Measurements from ENCODE around the gene NSUN6. TPM values are rescaled to one million over a fixed set of nuclear protein-coding genes. Genes with fewer than 3 reads are reported as not detected.

Gene NSUN6
- total and polyA plus RNA-seq, 2 experiments from 2014 or later = 4.1 to 5.4 TPM

DNA sequence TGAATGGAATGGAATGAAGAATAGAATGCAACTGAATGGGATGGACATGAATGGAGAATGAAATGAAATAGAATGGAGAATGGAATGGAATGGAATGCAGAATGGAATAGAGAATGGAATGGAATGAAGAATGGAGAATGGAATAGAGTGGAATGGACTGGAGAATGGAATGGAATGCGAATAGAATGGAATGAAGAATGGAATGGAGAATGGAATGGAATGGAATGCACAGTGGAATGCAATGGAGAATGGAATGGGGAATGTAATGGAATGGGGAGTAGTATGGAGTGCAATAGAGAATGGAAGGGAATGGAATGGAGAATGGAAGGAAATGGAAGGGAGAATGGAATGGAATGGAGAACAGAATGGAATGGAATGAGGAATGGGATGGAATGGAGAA is 93.4 kb downstream of the NSUN6 start:
- H4K20me1 ChIP-seq (ENCODE audit: insufficient read depth) = no peaks in the 10 kb centered on the region
- WGBS, 2 experiments (ENCODE audit: low coverage in 1 of 2, low lambda C conversion rate in 2 of 2, missing lambda C conversion rate in 2 of 2) = 95 to 100% methylated on average over 1 of the region's 1 CpG
- H3K9me3 ChIP-seq (ENCODE audit: low read depth) = no peaks in the 10 kb centered on the region
- H3K27me3 ChIP-seq (replicated peaks; ENCODE audit: insufficient read depth) = no peaks in the 10 kb centered on the region
- no peak overlapping the region for H3K4me3 ChIP-seq
- TF ChIP-seq EZH2phosphoT487 (IDR thresholded peaks at IDR 0.05; ENCODE audit: insufficient read depth, low read depth) = no peak
- no peak for TF ChIP-seq EZH2 (IDR thresholded peaks at IDR 0.05; ENCODE audit: insufficient read depth, poor library complexity, severe bottlenecking)
- no peak overlapping the region for H3K27ac ChIP-seq
- no peaks in the 10 kb centered on the region for H3K79me2 ChIP-seq (ENCODE audit: insufficient read depth)
- no peak overlapping the region for H2AFZ ChIP-seq
- H3K4me1 ChIP-seq (ENCODE audit: insufficient read depth) = no peaks in the 10 kb centered on the region
- H3K4me2 ChIP-seq (ENCODE audit: unreplicated experiment) = no peak overlapping the region
- no peaks in the 10 kb centered on the region; the same call in 1 of the 2 replicates for H3F3A ChIP-seq (ENCODE audit: insufficient read depth)
- peaks cover 33% of the 10 kb centered on the region; the same call in 1 of the 2 replicates for H3K9me2 ChIP-seq (ENCODE audit: insufficient read depth)
- in situ Hi-C loops (cut with MboI) = no loop called here
- no peak for DNase-seq
- H3K9ac ChIP-seq = no peak overlapping the region
- H3K36me3 ChIP-seq (ENCODE audit: low read depth) = peaks cover 5% of the 10 kb centered on the region; the same call in 1 of the 2 replicates

DNA sequence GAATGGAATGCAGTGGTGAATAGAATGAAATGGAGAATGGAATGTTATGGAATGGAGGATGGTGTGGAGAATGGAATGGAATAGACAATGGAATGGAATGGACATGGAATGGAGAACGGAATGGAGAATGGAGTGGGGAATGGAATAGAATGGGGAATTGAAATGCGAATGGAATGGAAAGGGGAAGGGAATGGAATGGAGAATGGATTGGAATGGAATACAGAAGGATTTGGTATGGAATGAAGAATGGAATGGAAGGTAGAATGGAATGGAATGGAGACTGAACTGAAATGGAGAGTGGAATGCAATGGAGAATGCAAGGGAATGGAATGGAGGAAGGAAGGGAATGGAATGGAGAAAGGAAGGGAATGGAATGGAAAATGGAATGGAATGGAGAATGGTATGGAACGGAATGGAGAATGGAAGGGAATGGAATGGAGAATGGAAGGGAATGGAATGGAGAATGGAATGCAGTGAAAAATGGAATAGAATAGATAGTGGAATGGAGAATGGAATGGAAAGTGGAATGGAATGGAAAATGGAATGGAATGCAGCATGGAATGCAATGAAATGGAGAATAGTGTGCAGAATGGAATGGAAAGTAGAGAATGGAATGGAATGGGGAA is 94.8 kb downstream of the NSUN6 start:
- Histone ChIP-seq H3K27ac (no peak overlapping the region), H3K36me3 (ENCODE audit: low read depth) (peaks cover 5% of the 10 kb centered on the region; the same call in 1 of the 2 replicates), H3K9ac (no peak overlapping the region), H3K79me2 (ENCODE audit: insufficient read depth) (no peaks in the 10 kb centered on the region), H3K9me3 (ENCODE audit: low read depth) (no peaks in the 10 kb centered on the region), H3K9me2 (ENCODE audit: insufficient read depth) (peaks cover 37% of the 10 kb centered on the region; the same call in 1 of the 2 replicates), H3K4me2 (ENCODE audit: unreplicated experiment) (no peak overlapping the region), H3K4me3 (no peak overlapping the region), H4K20me1 (ENCODE audit: insufficient read depth) (no peaks in the 10 kb centered on the region), H3K27me3 (replicated peaks; ENCODE audit: insufficient read depth) (no peaks in the 10 kb centered on the region), H3F3A (ENCODE audit: insufficient read depth) (no peaks in the 10 kb centered on the region; the same call in 1 of the 2 replicates), H2AFZ (no peak overlapping the region), H3K4me1 (ENCODE audit: insufficient read depth) (no peaks in the 10 kb centered on the region)
- DNase-seq = no peak
- TF ChIP-seq EZH2 (IDR thresholded peaks at IDR 0.05; ENCODE audit: insufficient read depth, poor library complexity, severe bottlenecking) = no peak
- TF ChIP-seq EZH2phosphoT487 (IDR thresholded peaks at IDR 0.05; ENCODE audit: insufficient read depth, low read depth) = no peak
- 97% methylated on average over 3 of the region's 3 CpGs for WGBS, 2 experiments (ENCODE audit: low coverage in 1 of 2, low lambda C conversion rate in 2 of 2, missing lambda C conversion rate in 2 of 2)
- in situ Hi-C loops (cut with MboI) = no loop called here

DNA sequence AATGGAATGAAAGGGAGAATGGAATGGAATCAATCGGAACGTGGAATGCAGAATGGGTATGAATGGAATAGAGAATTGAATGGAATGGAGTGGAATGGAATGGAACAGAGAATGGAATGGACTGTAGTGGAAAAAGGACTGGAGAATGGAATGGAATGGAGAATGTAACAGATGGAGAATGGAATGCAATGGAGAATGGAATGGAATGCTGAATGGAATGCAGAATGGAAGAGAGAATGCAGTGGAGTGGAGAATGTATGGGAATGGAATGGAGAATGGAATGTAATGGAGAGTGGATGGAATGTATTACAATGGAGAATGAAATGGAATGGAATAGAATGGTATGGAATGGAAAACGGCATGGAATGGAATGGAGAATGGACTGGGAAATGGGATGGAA is 96.9 kb downstream of the NSUN6 start:
- Histone ChIP-seq H3K9me2 (ENCODE audit: insufficient read depth) (peaks cover 37% of the 10 kb centered on the region; the same call in 1 of the 2 replicates), H3K36me3 (ENCODE audit: low read depth) (peaks cover 5% of the 10 kb centered on the region; the same call in 1 of the 2 replicates), H3K4me1 (ENCODE audit: insufficient read depth) (no peaks in the 10 kb centered on the region), H3K27me3 (replicated peaks; ENCODE audit: insufficient read depth) (no peaks in the 10 kb centered on the region), H3K27ac (no peak overlapping the region), H3K4me2 (ENCODE audit: unreplicated experiment) (no peak overlapping the region), H3K4me3 (no peak overlapping the region), H3K9me3 (ENCODE audit: low read depth) (no peaks in the 10 kb centered on the region), H3F3A (ENCODE audit: insufficient read depth) (no peaks in the 10 kb centered on the region), H3K79me2 (ENCODE audit: insufficient read depth) (no peaks in the 10 kb centered on the region), H3K9ac (no peak overlapping the region), H4K20me1 (ENCODE audit: insufficient read depth) (no peaks in the 10 kb centered on the region), H2AFZ (no peak overlapping the region)
- no peak for DNase-seq
- in situ Hi-C loops (cut with MboI) = no loop called here
- TF ChIP-seq EZH2phosphoT487 (IDR thresholded peaks at IDR 0.05; ENCODE audit: insufficient read depth, low read depth) (no peak), EZH2 (IDR thresholded peaks at IDR 0.05; ENCODE audit: insufficient read depth, poor library complexity, severe bottlenecking) (no peak)
- WGBS, 2 experiments (ENCODE audit: low coverage in 1 of 2, low lambda C conversion rate in 2 of 2, missing lambda C conversion rate in 2 of 2) = 95 to 96% methylated on average over 3 of the region's 3 CpGs

DNA sequence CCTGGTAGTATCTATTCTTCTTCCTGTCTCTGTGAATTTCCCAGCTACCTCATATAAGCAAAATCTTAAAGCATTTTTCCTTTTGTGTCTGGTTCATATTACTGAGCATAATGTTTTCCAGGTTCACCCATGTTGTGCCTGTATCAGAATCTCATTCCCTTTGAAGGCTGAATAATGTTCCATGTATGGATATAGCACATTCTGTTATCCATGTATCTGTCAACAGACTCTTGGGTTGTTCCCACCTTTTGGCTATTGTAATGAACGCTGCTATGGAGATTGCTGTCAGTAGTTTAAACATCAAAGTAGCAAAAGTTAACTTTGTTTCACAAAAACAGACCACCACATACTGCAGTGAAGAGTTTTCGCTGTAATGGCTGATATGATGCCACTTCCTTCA is 99.9 kb downstream of the NSUN6 start:
- H3K36me3 ChIP-seq (ENCODE audit: low read depth) = peaks cover 5% of the 10 kb centered on the region; the same call in 1 of the 2 replicates
- no peak overlapping the region for H3K4me2 ChIP-seq (ENCODE audit: unreplicated experiment)
- no peaks in the 10 kb centered on the region for H3F3A ChIP-seq (ENCODE audit: insufficient read depth)
- no peaks in the 10 kb centered on the region for H3K4me1 ChIP-seq (ENCODE audit: insufficient read depth)
- peaks cover 29% of the 10 kb centered on the region; the same call in 1 of the 2 replicates for H3K9me2 ChIP-seq (ENCODE audit: insufficient read depth)
- no peak overlapping the region for H2AFZ ChIP-seq
- DNase-seq = no peak
- no peaks in the 10 kb centered on the region for H4K20me1 ChIP-seq (ENCODE audit: insufficient read depth)
- no peaks in the 10 kb centered on the region for H3K9me3 ChIP-seq (ENCODE audit: low read depth)
- no peak overlapping the region for H3K4me3 ChIP-seq
- H3K79me2 ChIP-seq (ENCODE audit: insufficient read depth) = no peaks in the 10 kb centered on the region
- 36 to 40% methylated on average over 2 of the region's 2 CpGs for WGBS, 2 experiments (ENCODE audit: low coverage in 1 of 2, low lambda C conversion rate in 2 of 2, missing lambda C conversion rate in 2 of 2)
- H3K27ac ChIP-seq = no peak overlapping the region
- in situ Hi-C loops (cut with MboI) = no loop called here
- no peak for TF ChIP-seq EZH2 (IDR thresholded peaks at IDR 0.05; ENCODE audit: insufficient read depth, poor library complexity, severe bottlenecking)
- no peak for TF ChIP-seq EZH2phosphoT487 (IDR thresholded peaks at IDR 0.05; ENCODE audit: insufficient read depth, low read depth)
- H3K27me3 ChIP-seq (replicated peaks; ENCODE audit: insufficient read depth) = no peaks in the 10 kb centered on the region
- H3K9ac ChIP-seq = no peak overlapping the region
